Choroid plexus epithelial cell (primary cell): ENCODE measurements around the gene RNF152.

Experiments used
- DNase-seq: peaks from one replicate; pipeline ENCODE4 v3.0.0-alpha.2; 2010; ENCODE audit warnings: low read depth
- H3K4me3 ChIP-seq: 2 replicates; pipeline ENCODE4 v1.5.1; 2011; ENCODE audit warnings: low read depth, mild to moderate bottlenecking, control low read depth, low read length, moderate library complexity
- TF ChIP-seq, protein P1 (sequence below): conservative IDR thresholded peaks from 2 replicates; pipeline ENCODE4 v1.5.1; 2011; ENCODE audit warnings: low read depth, mild to moderate bottlenecking, control low read depth, inconsistent platforms, low read length, moderate library complexity

RNF152 gene

GRCh38 chr18:61908661-61909060, 15.9 kb upstream of the RNF152 start:
- no peak overlapping the region for H3K4me3 ChIP-seq
- TF ChIP-seq, protein P1, sequence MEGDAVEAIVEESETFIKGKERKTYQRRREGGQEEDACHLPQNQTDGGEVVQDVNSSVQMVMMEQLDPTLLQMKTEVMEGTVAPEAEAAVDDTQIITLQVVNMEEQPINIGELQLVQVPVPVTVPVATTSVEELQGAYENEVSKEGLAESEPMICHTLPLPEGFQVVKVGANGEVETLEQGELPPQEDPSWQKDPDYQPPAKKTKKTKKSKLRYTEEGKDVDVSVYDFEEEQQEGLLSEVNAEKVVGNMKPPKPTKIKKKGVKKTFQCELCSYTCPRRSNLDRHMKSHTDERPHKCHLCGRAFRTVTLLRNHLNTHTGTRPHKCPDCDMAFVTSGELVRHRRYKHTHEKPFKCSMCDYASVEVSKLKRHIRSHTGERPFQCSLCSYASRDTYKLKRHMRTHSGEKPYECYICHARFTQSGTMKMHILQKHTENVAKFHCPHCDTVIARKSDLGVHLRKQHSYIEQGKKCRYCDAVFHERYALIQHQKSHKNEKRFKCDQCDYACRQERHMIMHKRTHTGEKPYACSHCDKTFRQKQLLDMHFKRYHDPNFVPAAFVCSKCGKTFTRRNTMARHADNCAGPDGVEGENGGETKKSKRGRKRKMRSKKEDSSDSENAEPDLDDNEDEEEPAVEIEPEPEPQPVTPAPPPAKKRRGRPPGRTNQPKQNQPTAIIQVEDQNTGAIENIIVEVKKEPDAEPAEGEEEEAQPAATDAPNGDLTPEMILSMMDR = no peak
- no peak for DNase-seq

DNA sequence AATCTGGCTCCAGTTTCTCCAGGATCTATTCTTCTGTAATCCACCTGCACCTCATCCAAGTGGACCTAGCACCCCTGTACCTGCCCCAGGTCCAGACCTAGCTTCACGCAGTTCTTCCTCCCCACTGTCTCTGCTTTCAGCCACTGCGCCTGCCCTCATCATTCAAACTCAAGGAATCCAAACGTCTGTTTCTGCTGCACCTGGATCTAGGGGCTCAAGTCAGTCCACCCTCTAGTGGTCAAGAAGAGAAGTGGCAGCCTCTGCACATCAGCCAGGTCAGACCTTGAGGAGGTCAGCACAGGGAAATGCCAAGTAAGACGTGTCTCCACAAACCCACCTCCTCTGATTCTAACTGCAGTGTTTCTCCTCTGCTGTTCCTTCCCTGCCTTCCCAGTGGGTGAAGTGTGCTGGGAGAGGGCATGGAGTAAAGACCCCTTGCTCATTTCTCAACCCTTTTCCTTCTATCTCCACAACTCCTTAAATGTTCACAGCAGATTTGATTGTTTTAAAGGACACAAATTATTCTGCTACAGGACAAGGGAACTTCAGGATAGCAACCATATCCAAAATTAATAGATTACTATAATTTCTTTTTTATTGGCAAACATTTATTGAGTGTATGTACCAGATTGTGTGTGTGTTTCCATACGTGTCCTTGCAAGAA, 8.6 kb upstream of the RNF152 start:
- no peak overlapping the region for H3K4me3 ChIP-seq
- peak; percentile 77 for DNase-seq
- TF ChIP-seq, protein P1 = peak; percentile 98

- no peak overlapping the region for H3K4me3 ChIP-seq
- TF ChIP-seq, protein P1 = no peak
- DNase-seq = no peak
These were observed 7.9 kb upstream of the RNF152 start for GRCh38 chr18:61900504-61901281.

DNA sequence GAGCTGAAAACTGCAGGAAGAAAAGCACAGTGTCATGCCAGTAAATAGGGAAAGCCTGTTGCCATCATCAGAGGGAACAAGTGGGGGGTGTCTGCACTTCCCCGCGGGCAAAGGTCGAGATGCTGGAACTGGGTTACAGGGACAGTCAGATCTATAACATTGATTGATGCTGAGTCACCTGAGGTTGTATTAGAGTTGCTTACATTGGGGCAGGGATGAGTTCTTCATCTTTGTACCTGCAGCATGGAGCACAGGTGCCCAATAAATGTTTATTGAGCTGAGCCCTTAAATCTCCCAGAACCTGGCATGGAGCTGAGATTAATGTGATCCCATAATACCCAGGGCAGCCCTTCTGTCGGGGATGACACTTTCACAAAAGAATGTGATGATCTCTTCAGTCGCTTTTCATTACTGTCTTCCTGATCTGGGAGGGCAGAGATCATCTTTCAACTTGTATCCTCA, 5.9 kb upstream of the RNF152 start:
- no peak overlapping the region for H3K4me3 ChIP-seq
- TF ChIP-seq, protein P1 = no peak
- no peak for DNase-seq

DNA sequence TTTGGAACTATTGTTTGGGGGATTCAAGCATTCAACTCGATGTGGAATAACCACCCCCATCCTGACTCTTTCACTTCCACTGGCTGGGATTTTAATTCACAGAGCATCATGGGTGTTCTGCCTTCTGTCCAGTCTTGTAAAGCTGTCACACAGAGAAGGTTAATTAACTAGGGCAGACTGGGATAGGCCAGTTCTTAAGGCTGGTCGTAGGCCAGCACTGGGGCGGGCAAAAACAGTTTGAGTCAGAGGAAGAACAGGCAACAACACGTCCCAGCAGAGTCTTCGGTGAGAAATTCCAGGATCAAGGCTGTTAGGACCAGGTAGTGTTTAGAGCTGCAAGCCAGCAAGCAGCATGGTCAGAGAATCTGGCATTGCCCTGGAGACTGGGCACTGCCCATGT, 4.0 kb upstream of the RNF152 start:
- H3K4me3 ChIP-seq = no peak overlapping the region
- TF ChIP-seq, protein P1 = no peak
- DNase-seq = peak; percentile 58

DNA sequence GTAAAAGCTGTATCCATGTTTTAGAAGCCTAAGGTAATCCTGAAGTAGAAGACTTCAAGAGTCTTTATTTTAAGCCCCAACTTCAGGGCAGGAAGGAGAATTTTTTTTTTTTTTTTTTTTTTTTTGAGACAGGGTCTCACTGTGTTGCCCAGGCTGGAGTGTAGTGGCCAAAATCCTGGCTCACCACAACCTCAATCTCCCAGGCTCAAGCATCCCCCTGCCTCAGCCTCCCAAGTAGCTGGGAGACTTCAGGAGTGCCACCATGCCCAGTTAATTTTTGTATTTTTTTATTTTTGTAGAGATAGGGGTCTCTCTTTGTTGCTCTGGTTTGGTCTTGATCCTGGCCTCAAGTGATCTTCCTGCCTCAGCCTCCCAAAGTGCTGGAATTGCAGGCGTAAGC, 3.3 kb upstream of the RNF152 start:
- no peak overlapping the region for H3K4me3 ChIP-seq
- no peak for DNase-seq
- TF ChIP-seq, protein P1 = no peak
